Right forelimb (tissue), 1 donor: ENCODE results near the gene MSMO1.
"Not testable (repeated sequence)": the region's sequence is repeated elsewhere in the genome, so short reads cannot be mapped to it uniquely, and the experiment has no call there.

Source experiments
- DNase-seq: peaks from one replicate; pipeline ENCODE4 v3.0.0-alpha.2; 2018

Gene MSMO1

DNA sequence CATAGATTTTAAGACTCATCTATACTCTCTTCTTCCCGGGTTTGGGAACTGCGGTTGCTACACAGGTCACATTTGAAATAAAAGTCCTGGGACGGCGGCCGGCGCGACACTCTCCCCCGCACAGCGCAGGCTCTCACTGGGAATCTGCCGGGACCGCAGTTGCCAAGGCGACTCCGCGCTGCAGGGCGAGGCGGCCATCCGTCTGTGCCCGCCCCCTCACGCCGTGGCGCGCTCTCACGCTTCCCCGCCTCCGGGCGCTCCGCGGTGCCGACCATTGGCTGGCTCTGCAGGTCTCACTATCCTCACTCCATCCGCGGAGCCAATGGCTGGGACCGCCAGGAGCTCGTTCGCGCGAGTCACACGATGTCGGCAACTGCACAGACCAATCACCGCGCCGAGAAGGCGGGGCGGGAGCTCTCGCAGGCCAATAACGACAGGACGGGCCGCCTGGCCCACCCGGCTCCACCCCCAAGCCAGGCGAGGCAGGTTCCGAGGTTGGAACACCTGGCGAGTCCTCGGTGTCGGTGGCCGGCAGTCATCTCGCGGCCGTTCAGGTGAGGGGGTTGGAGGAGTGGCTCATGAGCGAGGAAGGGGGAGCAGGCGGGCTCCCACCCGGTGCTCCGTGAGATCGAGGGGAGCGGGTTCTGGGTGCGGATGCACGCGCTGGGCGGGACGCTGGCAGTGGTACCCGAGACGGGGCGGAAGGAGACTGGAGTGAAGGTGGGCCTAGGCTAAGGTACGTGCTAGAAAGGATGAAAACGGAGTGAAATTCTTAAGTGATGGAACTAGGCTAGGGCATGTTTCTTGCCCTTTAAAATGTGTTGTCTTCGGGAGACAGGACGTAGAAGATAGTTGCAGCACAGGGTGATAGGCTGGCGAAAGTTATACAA lies at the start of gene MSMO1:
TSS of gene MSMO1 (plus strand) at position 459 of the 890 bp plus-strand sequence. CDS start 5,702 bp downstream, outside the sequence.
- peak; percentile 99 for DNase-seq

DNA sequence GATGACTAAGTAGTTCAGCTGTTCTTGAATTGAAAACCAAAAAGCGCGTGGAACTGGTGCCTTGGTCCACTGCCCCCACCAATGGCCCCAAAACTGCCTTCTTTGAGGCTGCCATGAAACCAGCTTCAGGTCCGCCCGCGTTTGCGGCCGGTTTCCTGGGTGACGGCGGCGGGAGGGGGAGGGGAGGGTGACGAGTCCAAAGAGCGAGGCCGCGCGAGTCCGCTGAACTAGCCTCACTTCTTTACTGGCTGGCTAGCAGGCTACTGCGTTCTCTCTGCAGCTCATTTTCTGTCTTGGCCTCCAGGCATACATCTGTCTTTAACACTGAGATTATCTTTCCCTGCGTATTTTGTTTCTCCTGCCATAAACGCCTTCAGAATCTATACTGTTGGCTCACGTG lies 47.9 kb upstream of the MSMO1 start:
- DNase-seq = not testable (repeated sequence)

GRCh38 chr4:165284697-165285096 lies 42.8 kb upstream of the MSMO1 start:
- DNase-seq = not testable (repeated sequence)

DNA sequence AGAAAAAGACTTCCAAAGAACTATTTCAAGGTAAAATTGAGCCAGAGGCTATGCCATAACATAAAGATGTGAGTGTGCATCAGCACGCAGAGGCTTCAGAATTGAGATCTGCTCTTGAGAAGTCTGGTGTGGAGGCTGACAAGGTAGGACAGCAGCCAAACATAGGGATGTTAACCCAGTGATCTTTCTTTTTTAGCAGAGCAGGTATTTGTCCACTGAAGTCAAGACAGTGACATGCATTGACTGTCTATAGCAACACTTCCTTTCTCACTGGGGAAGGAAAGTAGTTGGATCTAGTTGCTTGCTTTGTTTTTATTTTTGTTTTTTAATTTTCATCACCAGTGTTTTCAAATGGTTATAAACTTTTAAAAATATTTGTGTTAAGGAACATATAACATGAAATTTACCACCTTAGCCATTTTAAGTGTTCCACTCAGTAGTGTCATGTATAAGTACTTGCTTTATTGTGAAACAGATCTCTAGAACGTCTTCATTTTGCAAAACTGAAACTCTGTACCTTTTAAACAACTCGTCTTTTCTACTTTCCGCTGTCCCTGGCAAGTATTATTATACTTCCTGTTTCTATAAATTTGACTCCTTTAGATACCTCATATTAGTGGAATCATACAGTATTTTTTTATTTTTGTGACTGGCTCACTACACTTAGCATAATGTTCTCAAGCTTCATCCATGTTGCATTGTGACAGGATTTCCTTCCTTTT lies 40.7 kb upstream of the MSMO1 start:
- not testable (repeated sequence) for DNase-seq

DNA sequence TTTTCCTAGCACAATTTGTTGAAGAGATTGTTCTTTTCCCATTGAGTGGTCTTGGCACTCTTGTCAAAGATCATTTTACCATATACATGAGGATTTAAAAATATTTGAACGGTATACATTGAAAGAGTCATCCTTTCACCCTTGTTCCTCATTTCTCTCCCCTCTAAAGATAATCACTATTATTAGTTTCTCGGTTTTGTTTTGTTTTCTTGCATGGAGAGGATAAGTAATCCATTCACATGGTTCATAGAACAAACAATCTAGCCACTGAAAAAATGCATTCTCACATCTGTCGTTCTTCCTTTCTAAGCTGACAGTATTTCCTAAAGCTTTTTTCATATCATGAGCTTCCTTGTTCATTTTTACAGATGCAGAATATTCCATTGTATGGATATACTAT lies 39.2 kb upstream of the MSMO1 start:
- DNase-seq = no peak

- no peak for DNase-seq
These were observed 38.6 kb upstream of the MSMO1 start for GRCh38 chr4:165288639-165289422.

DNA sequence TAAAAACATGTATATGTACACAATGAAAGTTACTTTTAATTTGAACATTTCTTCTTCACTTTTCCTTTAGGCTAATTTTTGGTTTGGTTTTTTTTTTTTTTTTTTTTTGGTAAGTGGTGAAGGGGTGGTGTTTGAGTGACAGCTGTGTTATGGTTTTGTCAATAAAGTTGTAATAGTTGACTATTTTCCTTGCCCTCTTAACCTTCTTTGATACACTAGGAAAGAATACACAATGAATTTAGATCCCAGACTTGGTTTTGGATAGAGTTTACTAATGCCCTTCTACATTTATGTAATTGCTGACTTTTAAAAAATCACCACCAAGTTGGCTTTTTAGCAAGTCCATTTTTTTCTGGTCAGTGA lies 38.1 kb upstream of the MSMO1 start:
- DNase-seq = no peak

- no peak for DNase-seq
These were observed 34.4 kb upstream of the MSMO1 start for GRCh38 chr4:165293061-165293460.

GRCh38 chr4:165293927-165294649 lies 33.4 kb upstream of the MSMO1 start:
- no peak for DNase-seq

- no peak for DNase-seq
These were observed 32.6 kb upstream of the MSMO1 start for GRCh38 chr4:165294907-165295306.

DNA sequence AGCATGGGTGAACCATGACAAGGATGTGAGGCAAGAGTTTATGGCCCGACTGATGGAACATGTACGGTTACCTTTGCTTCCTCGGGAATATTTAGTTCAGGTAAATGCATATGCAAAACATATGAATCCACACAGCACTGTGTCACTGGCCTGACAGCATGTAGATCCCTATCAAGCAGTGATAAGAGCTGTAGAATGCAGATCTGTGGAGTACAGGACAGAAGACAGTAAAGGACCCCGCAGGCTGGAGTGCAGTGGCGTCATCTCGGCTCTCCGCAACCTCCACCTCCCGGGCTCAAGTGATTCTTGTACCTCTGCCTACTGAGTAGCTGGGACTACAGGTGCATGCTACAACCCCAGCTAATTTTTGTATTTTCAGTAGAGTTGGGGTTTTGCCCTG lies 29.8 kb upstream of the MSMO1 start:
- no peak for DNase-seq

GRCh38 chr4:165299399-165300060 lies 27.9 kb upstream of the MSMO1 start:
- no peak for DNase-seq

- DNase-seq = no peak
These were observed 25.6 kb upstream of the MSMO1 start for GRCh38 chr4:165301833-165302232.

GRCh38 chr4:165302658-165303057 lies 24.8 kb upstream of the MSMO1 start:
- DNase-seq = no peak

- DNase-seq = no peak
These were observed 19.3 kb upstream of the MSMO1 start for GRCh38 chr4:165308166-165308565.

GRCh38 chr4:165308606-165309005 lies 18.9 kb upstream of the MSMO1 start:
- DNase-seq = no peak

GRCh38 chr4:165309456-165309855 lies 18.0 kb upstream of the MSMO1 start:
- DNase-seq = no peak

DNA sequence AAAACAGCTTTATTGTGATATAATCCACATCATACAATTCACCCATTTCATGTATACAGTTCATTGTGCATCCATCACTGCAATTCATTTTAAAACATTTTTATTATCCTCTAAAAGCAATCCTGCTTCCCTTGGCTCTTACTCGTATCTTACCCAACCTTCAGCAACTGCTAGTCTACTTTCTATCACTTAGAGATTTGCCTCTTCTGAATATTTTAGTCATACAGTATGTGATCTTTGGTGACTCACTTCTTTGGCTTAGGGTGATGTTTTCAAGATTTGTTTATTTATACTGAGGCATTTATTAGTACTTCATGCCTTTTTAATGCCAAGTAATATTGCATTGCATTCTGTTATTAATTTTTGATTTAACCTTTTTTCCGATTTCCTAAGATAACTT lies 15.0 kb upstream of the MSMO1 start:
- no peak for DNase-seq

DNA sequence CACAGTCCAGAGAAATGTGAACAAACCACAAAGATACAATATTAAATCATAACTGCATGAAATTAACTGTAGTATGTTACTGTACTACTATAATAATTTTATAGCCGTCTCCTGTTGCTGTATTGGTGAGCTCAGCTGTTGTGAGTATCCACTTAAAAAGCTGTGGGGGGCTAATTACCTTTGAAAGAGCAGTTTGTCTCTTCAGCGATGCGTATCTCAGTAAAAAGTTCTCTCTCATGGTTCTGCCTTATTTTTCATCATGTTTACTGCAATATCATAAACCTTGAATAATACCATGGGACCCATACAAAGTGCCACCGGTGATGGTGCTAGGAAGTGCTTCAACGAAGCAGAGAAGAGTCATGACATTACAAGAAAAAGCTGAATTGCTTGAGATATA lies 8.4 kb upstream of the MSMO1 start:
- no peak for DNase-seq

GRCh38 chr4:165319509-165319908 lies 8.0 kb upstream of the MSMO1 start:
- DNase-seq = no peak

DNA sequence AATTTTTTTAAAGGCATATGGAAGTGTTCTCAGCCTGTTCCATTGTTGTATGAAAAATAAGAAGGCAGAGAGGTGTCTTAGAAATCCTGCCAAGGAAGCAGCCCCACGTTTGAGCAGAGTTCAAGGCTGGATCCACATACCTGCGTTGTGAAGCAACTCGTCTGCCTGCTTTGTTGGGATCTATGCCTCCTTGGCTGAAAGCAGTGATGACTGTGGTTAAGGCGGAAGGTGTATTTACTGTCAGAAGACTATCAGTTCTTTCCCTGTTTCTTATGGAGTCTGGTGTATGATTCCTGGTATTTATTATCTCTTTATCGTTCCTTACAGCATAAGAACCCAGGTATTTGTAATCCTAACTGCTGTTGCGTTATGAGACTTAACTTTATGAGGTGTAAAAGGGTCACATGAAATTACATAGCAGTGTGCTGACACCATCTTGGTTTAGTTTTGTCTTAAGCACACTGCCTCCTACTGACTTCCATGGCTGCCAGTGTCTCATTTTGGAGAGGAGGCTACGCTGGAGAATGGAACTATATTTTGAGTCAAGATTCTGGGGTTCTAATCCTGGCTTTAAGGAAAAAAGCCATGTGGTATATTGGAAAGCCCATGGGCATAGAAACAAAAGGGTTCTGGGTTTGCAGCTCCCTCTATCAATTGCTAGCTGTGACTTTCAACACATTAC lies 3.1 kb upstream of the MSMO1 start:
- no peak for DNase-seq

- no peak for DNase-seq
These were observed 2.6 kb upstream of the MSMO1 start for GRCh38 chr4:165324918-165325304.
